Endodermal cell (in vitro differentiated cells): ENCODE results near the gene TSNAX. TPM values are rescaled to one million over a fixed set of nuclear protein-coding genes. Genes with fewer than 3 reads are reported as not detected.
A peak's percentile ranks its signal among the peaks of the same experiment; 100 is the strongest.

Source experiments
- DNase-seq: peaks from one replicate; pipeline ENCODE4 v3.0.0-alpha.2; 2017
- H3K27ac ChIP-seq: 2 replicates; pipeline ENCODE4 v1.5.1; 2013; ENCODE audit warnings: mild to moderate bottlenecking, low read depth, low read length, moderate library complexity
- H3K27me3 ChIP-seq: 2 replicates; pipeline ENCODE4 v1.6.1; 2013; ENCODE audit warnings: mild to moderate bottlenecking, low read length, moderate library complexity; ENCODE audit not compliant: insufficient read depth, control insufficient read depth, poor library complexity, severe bottlenecking
- H3K36me3 ChIP-seq: 2 replicates; pipeline ENCODE4 v1.7.0; 2013; ENCODE audit warnings: mild to moderate bottlenecking, low read length, moderate library complexity; ENCODE audit not compliant: control insufficient read depth, insufficient read depth
- H3K4me1 ChIP-seq: one replicate; pipeline ENCODE4 v1.7.0; 2013; ENCODE audit warnings: low read length; ENCODE audit not compliant: control insufficient read depth, insufficient read depth
- H3K4me3 ChIP-seq: 2 replicates; pipeline ENCODE4 v1.5.1; 2013; ENCODE audit warnings: mild to moderate bottlenecking, low read length, moderate library complexity
- H3K9ac ChIP-seq: 2 replicates; pipeline ENCODE4 v1.6.1; 2013; ENCODE audit warnings: mild to moderate bottlenecking, low read length, moderate library complexity; ENCODE audit not compliant: poor library complexity, severe bottlenecking; ENCODE audit errors: extremely low read depth
- H3K9me3 ChIP-seq: 2 replicates; pipeline ENCODE4 v1.6.1; 2013; ENCODE audit warnings: mild to moderate bottlenecking, low read length, moderate library complexity; ENCODE audit not compliant: control insufficient read depth
- H3K27ac Mint-ChIP-seq: 2 replicates; pipeline ENCODE4 v1.8.0; 2020; ENCODE audit warnings: mixed read lengths
- H3K27me3 Mint-ChIP-seq: 2 replicates; pipeline ENCODE4 v1.8.0; 2021; ENCODE audit warnings: mild to moderate bottlenecking, mixed read lengths; ENCODE audit not compliant: insufficient read depth
- H3K36me3 Mint-ChIP-seq: 2 replicates; pipeline ENCODE4 v1.8.0; 2020; ENCODE audit warnings: low read depth, mixed read lengths
- H3K4me1 Mint-ChIP-seq: 2 replicates; pipeline ENCODE4 v1.8.0; 2020; ENCODE audit warnings: mixed read lengths
- H3K4me3 Mint-ChIP-seq: 2 replicates; pipeline ENCODE4 v1.8.0; 2020; ENCODE audit warnings: mild to moderate bottlenecking, moderate library complexity, mixed read lengths
- H3K9me3 Mint-ChIP-seq: 2 replicates; pipeline ENCODE4 v1.8.0; 2020; ENCODE audit warnings: mild to moderate bottlenecking, mixed read lengths
- CTCF ChIP-seq: fragments of 200-600 bp; sonication (generic); conservative IDR thresholded peaks from 2 replicates; pipeline ENCODE4 v1.5.0; 2021; ENCODE audit warnings: antibody characterized with exemption, mild to moderate bottlenecking
- WGBS, 2 experiments: methylation state at CpG; one replicate each; pipeline versions ENCODE4 v1.1.5 to v1.1.7; 2013; ENCODE audit warnings: missing lambda C conversion rate in 2 of 2, mixed read lengths in 1 of 2; ENCODE audit not compliant: insufficient coverage in 1 of 2, insufficient read length in 1 of 2; 5-methylcytosine and 5-hydroxymethylcytosine counted together
- total RNA-seq, 2 donors: library from RNA; stranded (reverse); fragmentation: NEBNext Ultra II Directional in 1 of 2; extraction: Animal tissue kit (Norgen Biotek cat#: 25700) in 1 of 2; gene quantifications; 2 replicates in 1 of 2; 3 replicates in 1 of 2; pipeline ENCODE4 v1.2.1, GENCODE V29; 2021

Gene TSNAX
- total RNA-seq, 2 donors from 2014 or later: 38.3 to 45.6 TPM

- H3K9ac ChIP-seq: peak overlapping the region; percentile 92
- Mint-ChIP-seq H3K36me3 (peaks cover 20% of the 10 kb centered on the region), H3K4me3 (peak overlapping the region; percentile 91), H3K27ac (peak overlapping the region; percentile 100), H3K4me1 (peaks cover 12% of the 10 kb centered on the region), H3K9me3 (no peaks in the 10 kb centered on the region), H3K27me3 (peaks cover 4% of the 10 kb centered on the region)
- no peak overlapping the region for H3K27ac ChIP-seq
- TF ChIP-seq CTCF: no peak
- DNase-seq: no peak
- no peaks in the 10 kb centered on the region for H3K36me3 ChIP-seq
- H3K4me3 ChIP-seq: peak overlapping the region; percentile 98
- no peaks in the 10 kb centered on the region for H3K4me1 ChIP-seq
- WGBS, 2 experiments: 70 to 93% methylated on average over 5 to 13 of the region's 15 CpGs
- H3K27me3 ChIP-seq: peaks cover 14% of the 10 kb centered on the region
- no peaks in the 10 kb centered on the region for H3K9me3 ChIP-seq
These were observed 790 bp upstream of the TSNAX start for GRCh38 chr1:231527586-231528171.

- peaks cover 8% of the 10 kb centered on the region for H3K4me1 Mint-ChIP-seq
- DNase-seq: no peak
- 93 to 96% methylated on average over 5 to 7 of the region's 7 CpGs for WGBS, 2 experiments
- Histone ChIP-seq H3K9ac (no peak overlapping the region), H3K4me3 (no peak overlapping the region), H3K9me3 (no peaks in the 10 kb centered on the region), H3K27ac (no peak overlapping the region), H3K27me3 (no peaks in the 10 kb centered on the region), H3K4me1 (no peaks in the 10 kb centered on the region), H3K36me3 (peaks cover 33% of the 10 kb centered on the region)
- peaks cover 51% of the 10 kb centered on the region for H3K36me3 Mint-ChIP-seq
- H3K9me3 Mint-ChIP-seq: no peaks in the 10 kb centered on the region
- H3K4me3 Mint-ChIP-seq: no peak overlapping the region
- no peak for TF ChIP-seq CTCF
- no peaks in the 10 kb centered on the region for H3K27me3 Mint-ChIP-seq
- no peak overlapping the region for H3K27ac Mint-ChIP-seq
These were observed 4.8 kb downstream of the TSNAX start for GRCh38 chr1:231533240-231533639.

- Histone ChIP-seq H3K9me3 (peaks cover 9% of the 10 kb centered on the region), H3K9ac (no peak overlapping the region), H3K27ac (no peak overlapping the region), H3K27me3 (no peaks in the 10 kb centered on the region), H3K4me3 (no peak overlapping the region), H3K4me1 (no peaks in the 10 kb centered on the region), H3K36me3 (peaks cover 48% of the 10 kb centered on the region)
- peaks cover 5% of the 10 kb centered on the region for H3K4me1 Mint-ChIP-seq
- WGBS, 2 experiments: 96 to 98% methylated on average over 4 of the region's 4 CpGs
- H3K9me3 Mint-ChIP-seq: peaks cover 4% of the 10 kb centered on the region
- no peak for DNase-seq
- H3K36me3 Mint-ChIP-seq: peaks cover 61% of the 10 kb centered on the region
- H3K27me3 Mint-ChIP-seq: no peaks in the 10 kb centered on the region
- no peak overlapping the region for H3K27ac Mint-ChIP-seq
- no peak for TF ChIP-seq CTCF
- H3K4me3 Mint-ChIP-seq: no peak overlapping the region
These were observed 6.3 kb downstream of the TSNAX start for GRCh38 chr1:231534703-231535159.
